ENCODE measurements around the gene DPYSL3. TPM values are rescaled to one million over a fixed set of nuclear protein-coding genes. Genes with fewer than 3 reads are reported as not detected.
A peak's percentile ranks its signal among the peaks of the same experiment; 100 is the strongest.

DPYSL3 gene
- polyA plus RNA-seq, 1 of the 3 experiments (the other 2 are of a cell fraction) = 123 TPM

DNA sequence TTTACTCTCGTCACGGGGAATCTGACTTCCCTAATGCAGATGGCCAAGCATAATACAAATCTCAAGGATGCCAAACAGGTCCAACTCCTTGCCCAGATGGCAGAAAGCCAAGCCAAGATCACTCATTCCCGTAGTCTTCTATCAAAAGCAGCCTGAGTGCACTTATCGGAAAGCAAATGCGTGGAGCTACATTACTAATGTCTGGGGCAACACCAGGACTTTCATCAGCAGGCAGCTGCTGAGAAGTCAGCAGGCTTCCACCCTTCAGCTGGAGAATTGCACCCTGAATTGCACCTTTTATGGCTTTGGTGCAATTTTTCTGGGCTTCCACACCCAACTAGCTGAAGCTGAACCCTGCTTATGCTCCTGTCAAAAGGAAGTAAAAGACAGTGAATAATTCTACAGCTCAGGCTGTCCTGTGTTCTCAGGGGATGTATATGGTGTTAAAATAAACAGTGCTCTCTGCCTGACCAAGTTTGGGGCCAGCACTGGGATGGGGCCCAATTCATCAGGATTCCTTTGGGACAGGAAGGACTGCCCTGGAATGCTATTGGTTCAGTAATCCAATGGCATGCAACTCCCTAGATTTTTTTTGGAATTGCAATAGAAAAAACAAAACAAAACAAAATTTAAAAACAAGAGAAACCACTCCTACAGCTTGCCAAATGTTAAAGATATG is 92.6 kb downstream of the DPYSL3 start:
- H3K27ac ChIP-seq (ENCODE audit: low read depth in 2 of 2, low read length in 1 of 2) = no peak overlapping the region; a peak in 1 of 4 replicates
- peaks cover 28% of the 10 kb centered on the region for H3K79me2 ChIP-seq (ENCODE audit: insufficient read depth)
- H3K4me2 ChIP-seq = no peak overlapping the region
- peaks cover 66 to 68% of the 10 kb centered on the region in 2 experiments for H3K36me3 ChIP-seq (replicated peaks in 1 of 2; ENCODE audit: control insufficient read depth in 1 of 2, insufficient read depth in 2 of 2, low read length in 1 of 2)
- WGBS (ENCODE audit: low lambda C conversion rate) = 72% methylated on average over 5 of the region's 5 CpGs
- H4K20me1 ChIP-seq (ENCODE audit: insufficient read depth) = peaks cover 23% of the 10 kb centered on the region; the same call in 1 of the 2 replicates
- H3K4me3 ChIP-seq (ENCODE audit: low read depth in 2 of 2, low read length in 1 of 2) = no peak overlapping the region
- H3K27me3 ChIP-seq (ENCODE audit: insufficient read depth) = no peaks in the 10 kb centered on the region
- H3F3A ChIP-seq (replicated peaks; ENCODE audit: insufficient read depth) = no peaks in the 10 kb centered on the region
- peaks cover 0 to 12% of the 10 kb centered on the region in 2 experiments; a peak in 2 of 4 replicates for H3K4me1 ChIP-seq (ENCODE audit: control insufficient read depth in 1 of 2, insufficient read depth in 2 of 2, low read depth in 1 of 2, low read length in 1 of 2)
- no peaks in the 10 kb centered on the region for H3K9me3 ChIP-seq
- H3K9me2 ChIP-seq = no peaks in the 10 kb centered on the region
- H2AFZ ChIP-seq (ENCODE audit: low read depth) = no peak overlapping the region
- ChIA-PET CTCF (interaction anchor here (1.7 kb wide), 1 partner anchor 161 kb away, joined by 7 read pairs; no protein-coding TSS in a partner anchor), POLR2A (no interaction called here)
- TF ChIP-seq NRF1 (IDR thresholded peaks at IDR 0.05; ENCODE audit: low read depth, low read length) = no peak
- no peak for TF ChIP-seq RFX5 (IDR thresholded peaks at IDR 0.05; ENCODE audit: low read length)
- TF ChIP-seq, protein P1, sequence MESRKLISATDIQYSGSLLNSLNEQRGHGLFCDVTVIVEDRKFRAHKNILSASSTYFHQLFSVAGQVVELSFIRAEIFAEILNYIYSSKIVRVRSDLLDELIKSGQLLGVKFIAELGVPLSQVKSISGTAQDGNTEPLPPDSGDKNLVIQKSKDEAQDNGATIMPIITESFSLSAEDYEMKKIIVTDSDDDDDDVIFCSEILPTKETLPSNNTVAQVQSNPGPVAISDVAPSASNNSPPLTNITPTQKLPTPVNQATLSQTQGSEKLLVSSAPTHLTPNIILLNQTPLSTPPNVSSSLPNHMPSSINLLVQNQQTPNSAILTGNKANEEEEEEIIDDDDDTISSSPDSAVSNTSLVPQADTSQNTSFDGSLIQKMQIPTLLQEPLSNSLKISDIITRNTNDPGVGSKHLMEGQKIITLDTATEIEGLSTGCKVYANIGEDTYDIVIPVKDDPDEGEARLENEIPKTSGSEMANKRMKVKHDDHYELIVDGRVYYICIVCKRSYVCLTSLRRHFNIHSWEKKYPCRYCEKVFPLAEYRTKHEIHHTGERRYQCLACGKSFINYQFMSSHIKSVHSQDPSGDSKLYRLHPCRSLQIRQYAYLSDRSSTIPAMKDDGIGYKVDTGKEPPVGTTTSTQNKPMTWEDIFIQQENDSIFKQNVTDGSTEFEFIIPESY (IDR thresholded peaks at IDR 0.05; ENCODE audit: borderline replicate concordance, low read depth) = no peak
- TF ChIP-seq GATA2 (CRISPR knock-in tag; IDR thresholded peaks at IDR 0.05) = no peak
- TF ChIP-seq USF2 (IDR thresholded peaks at IDR 0.05; ENCODE audit: borderline replicate concordance, low read depth, low read length) = no peak
- TF ChIP-seq FOXJ3 (CRISPR knock-in tag; IDR thresholded peaks at IDR 0.05) = no peak
- TF ChIP-seq GABPA (IDR thresholded peaks at IDR 0.05; ENCODE audit: low read depth) = no peak
- peak; percentile 24; the same call in 1 of the 2 replicates for TF ChIP-seq NFIC (IDR thresholded peaks at IDR 0.05; ENCODE audit: borderline replicate concordance)
- TF ChIP-seq MXI1 (IDR thresholded peaks at IDR 0.05; ENCODE audit: low read depth, low read length) = no peak
- no peak overlapping the region for H3K9ac ChIP-seq
- DNase-seq = no peak

GRCh38 chr5:147415651-147416050 is 94.2 kb downstream of the DPYSL3 start:
- Histone ChIP-seq H3K9ac (no peak overlapping the region), H3K9me2 (no peaks in the 10 kb centered on the region), H3K9me3 (no peaks in the 10 kb centered on the region), H3K36me3 (replicated peaks in 1 of 2; ENCODE audit: control insufficient read depth in 1 of 2, insufficient read depth in 2 of 2, low read length in 1 of 2) (peaks cover 58 to 81% of the 10 kb centered on the region in 2 experiments), H2AFZ (ENCODE audit: low read depth) (no peak overlapping the region), H3F3A (replicated peaks; ENCODE audit: insufficient read depth) (no peaks in the 10 kb centered on the region), H3K79me2 (ENCODE audit: insufficient read depth) (peaks cover 12% of the 10 kb centered on the region), H3K27ac (ENCODE audit: low read depth in 2 of 2, low read length in 1 of 2) (no peak overlapping the region), H3K27me3 (ENCODE audit: insufficient read depth) (no peaks in the 10 kb centered on the region), H3K4me3 (ENCODE audit: low read depth in 2 of 2, low read length in 1 of 2) (no peak overlapping the region), H3K4me1 (ENCODE audit: control insufficient read depth in 1 of 2, insufficient read depth in 2 of 2, low read depth in 1 of 2, low read length in 1 of 2) (peaks cover 0 to 22% of the 10 kb centered on the region in 2 experiments; a peak in 2 of 4 replicates), H4K20me1 (ENCODE audit: insufficient read depth) (peaks cover 23% of the 10 kb centered on the region; the same call in 1 of the 2 replicates), H3K4me2 (no peak overlapping the region)
- DNase-seq = no peak
- 96% methylated on average over 3 of the region's 3 CpGs for WGBS (ENCODE audit: low lambda C conversion rate)
- ChIA-PET POLR2A (no interaction called here), CTCF (interaction anchor here (1.2 to 1.5 kb wide), 2 partner anchors 36 to 47 kb away, joined by 3 to 5 read pairs; no protein-coding TSS in a partner anchor)
- no peak for TF ChIP-seq USF1 (IDR thresholded peaks at IDR 0.05; ENCODE audit: borderline replicate concordance, low read depth)
- TF ChIP-seq EP300 (IDR thresholded peaks at IDR 0.05; ENCODE audit: borderline replicate concordance in 1 of 2, low read depth in 1 of 2, low read length in 1 of 2) = no peak
- no peak for TF ChIP-seq FOXM1 (IDR thresholded peaks at IDR 0.05; ENCODE audit: low read depth)
- TF ChIP-seq EZH2phosphoT487 (IDR thresholded peaks at IDR 0.05; ENCODE audit: borderline replicate concordance, low read depth) = no peak
- TF ChIP-seq NRF1 (IDR thresholded peaks at IDR 0.05; ENCODE audit: low read depth, low read length) = no peak

All from SK-N-SH (cell line).